Endothelial cell of umbilical vein (primary cell): ENCODE data around the gene APOC4. TPM values are rescaled to one million over a fixed set of nuclear protein-coding genes. Genes with fewer than 3 reads are reported as not detected.
"Not testable (repeated sequence)": the region's sequence is repeated elsewhere in the genome, so short reads cannot be mapped to it uniquely, and the experiment has no call there.

Experiments
- BruUV-seq: library from RNA; stranded (reverse); fragments of 400-500 nt; replicated peaks from 2 replicates; lab custom pipeline; 2021; lab: Mats Ljungman, UMichigan
- CTCF ChIA-PET: fragments of 300-600, 350-600 bp; sonication (Branson Sonifier 250); formaldehyde crosslinking; loops from one replicate; lab custom pipeline; 2021; ENCODE audit warnings: antibody characterized with exemption, inconsistent platforms; lab: Charles Lee
- POLR2A ChIA-PET: fragments of 300-600, 350-600 bp; sonication (Branson Sonifier 250); formaldehyde crosslinking; loops from one replicate; lab custom pipeline; 2021; ENCODE audit warnings: antibody characterized with exemption, inconsistent platforms; lab: Charles Lee
- DNase-seq: peaks from one replicate; pipeline ENCODE4 v3.0.0-alpha.2; 2011; ENCODE audit warnings: low read depth, low spot score
- FAIRE-seq: peaks from 2 replicates; lab custom pipeline; 2011; peaks lifted over from hg19 to GRCh38; lab: Jason Lieb, UNC
- H2AFZ ChIP-seq: 2 replicates; pipeline ENCODE4 v1.6.0; 2012; ENCODE audit warnings: low read depth, low read length, control low read depth, inconsistent platforms
- H3K27ac ChIP-seq: 2 replicates; pipeline ENCODE4 v1.5.1; 2011; ENCODE audit warnings: low read depth, mild to moderate bottlenecking, control low read depth, low read length, moderate library complexity; ENCODE audit not compliant: insufficient read depth
- H3K27me3 ChIP-seq, 2 experiments: 2 replicates each; pipeline versions ENCODE4 v1.6.0 to v1.6.1; 2011; ENCODE audit warnings: low read length in 2 of 2, mixed read lengths in 1 of 2; ENCODE audit not compliant: control insufficient read depth in 2 of 2, insufficient read depth in 2 of 2
- H3K36me3 ChIP-seq, 2 experiments: 2 replicates in 1 of 2; 3 replicates in 1 of 2; pipeline ENCODE4 v1.5.1; 2011; ENCODE audit warnings: low read length in 2 of 2, mild to moderate bottlenecking in 1 of 2, moderate library complexity in 1 of 2; ENCODE audit not compliant: control insufficient read depth in 2 of 2, insufficient read depth in 2 of 2; ENCODE audit errors: extremely low read depth in 1 of 2
- H3K4me1 ChIP-seq: 3 replicates; pipeline ENCODE4 v1.5.1; 2011; ENCODE audit warnings: mild to moderate bottlenecking, low read length; ENCODE audit not compliant: control insufficient read depth, insufficient read depth; ENCODE audit errors: extremely low read depth
- H3K4me2 ChIP-seq: 2 replicates; pipeline ENCODE4 v1.6.1; 2011; ENCODE audit warnings: low read length, control low read depth, mixed read lengths; ENCODE audit not compliant: insufficient read depth
- H3K4me3 ChIP-seq, 3 experiments: fragments of 200-600 bp in 1 of 3; sonication (generic), shearing (Covaris generic) in 1 of 3; replicated peaks in 1 of 3; 2 replicates each; pipeline ENCODE4 v1.5.1; 2011 to 2016; ENCODE audit warnings: control low read depth in 3 of 3, low read length in 3 of 3, mild to moderate bottlenecking in 2 of 3, inconsistent platforms in 1 of 3, low read depth in 1 of 3, moderate library complexity in 1 of 3; ENCODE audit not compliant: insufficient read depth in 1 of 3
- H3K79me2 ChIP-seq: 2 replicates; pipeline ENCODE4 v1.6.0; 2012; ENCODE audit warnings: low read length, inconsistent platforms; ENCODE audit not compliant: control insufficient read depth, insufficient read depth
- H3K9ac ChIP-seq: replicated peaks from 2 replicates; pipeline ENCODE3; 2011; ENCODE audit warnings: low read length, control low read depth; ENCODE audit not compliant: insufficient read depth; ENCODE audit errors: extremely low read depth
- H3K9me1 ChIP-seq: replicated peaks from 3 replicates; pipeline ENCODE4 v1.6.0; 2011; ENCODE audit warnings: mild to moderate bottlenecking, low read length; ENCODE audit not compliant: control insufficient read depth, insufficient read depth; ENCODE audit errors: extremely low read depth
- H3K9me3 ChIP-seq: replicated peaks from 2 replicates; pipeline ENCODE4 v1.5.1; 2012; ENCODE audit warnings: low read length, inconsistent platforms; ENCODE audit not compliant: control insufficient read depth, insufficient read depth
- H4K20me1 ChIP-seq: replicated peaks from 2 replicates; pipeline ENCODE3; 2011; ENCODE audit warnings: mild to moderate bottlenecking, low read length; ENCODE audit not compliant: control insufficient read depth, insufficient read depth; ENCODE audit errors: extremely low read depth
- CTCF ChIP-seq, 2 donors: IDR thresholded peaks; 1 replicate in 1 of 2; 2 replicates in 1 of 2; pipeline ENCODE4 v1.5.1; 2011; ENCODE audit warnings: low read length in 2 of 2, mild to moderate bottlenecking in 2 of 2, moderate library complexity in 2 of 2, control low read depth in 1 of 2, inconsistent platforms in 1 of 2, low read depth in 1 of 2; ENCODE audit not compliant: insufficient read depth in 1 of 2; ENCODE audit errors: extremely low read depth in 1 of 2
- EZH2 ChIP-seq: IDR thresholded peaks from 2 replicates; pipeline ENCODE4 v1.6.1; 2012; ENCODE audit warnings: borderline replicate concordance, low read depth, mild to moderate bottlenecking, moderate library complexity, low read length, inconsistent platforms; ENCODE audit not compliant: severe bottlenecking
- FOS ChIP-seq: IDR thresholded peaks from 2 replicates; pipeline ENCODE4 v1.6.1; 2011; ENCODE audit warnings: mild to moderate bottlenecking, low read length, moderate library complexity, borderline replicate concordance; ENCODE audit not compliant: insufficient read depth
- GATA2 ChIP-seq: IDR thresholded peaks from 2 replicates; pipeline ENCODE4 v1.7.0; 2011; ENCODE audit warnings: low read depth, mild to moderate bottlenecking, moderate library complexity, mixed read lengths, low read length; ENCODE audit not compliant: insufficient read length, insufficient read depth
- JUN ChIP-seq: IDR thresholded peaks from 2 replicates; pipeline ENCODE4 v1.6.1; 2011; ENCODE audit warnings: borderline replicate concordance, low read depth; ENCODE audit not compliant: insufficient read length, insufficient read depth
- MAX ChIP-seq: IDR thresholded peaks from 2 replicates; pipeline ENCODE4 v1.6.1; 2011; ENCODE audit not compliant: insufficient read depth, insufficient read length
- MYC ChIP-seq: IDR thresholded peaks from one replicate; pipeline ENCODE4 v1.6.1; 2011; ENCODE audit warnings: mild to moderate bottlenecking, low read depth, low read length
- POLR2A ChIP-seq: IDR thresholded peaks from 2 replicates; pipeline ENCODE4 v1.6.1; 2012; ENCODE audit warnings: low read depth, mild to moderate bottlenecking, control low read depth, low read length
- POLR2AphosphoS5 ChIP-seq: IDR thresholded peaks from 2 replicates; pipeline ENCODE4 v1.6.1; 2012; ENCODE audit warnings: low read depth, mild to moderate bottlenecking, control low read depth, low read length, moderate library complexity; ENCODE audit not compliant: insufficient read depth
- dilution Hi-C: fragments of 300-500 bp; cut with MboI; formaldehyde crosslinking; loops from one replicate; pipeline ENCODE4 v1.15.0; 2019; ENCODE audit warnings: low sequenced_read_pairs; ENCODE audit not compliant: extremely low pct_ligation_motif_present
- intact Hi-C: fragments of 100-400 bp; cut with micrococcal nuclease; formaldehyde crosslinking; loops from one replicate; pipeline ENCODE4 v1.10.0; 2022
- polyA plus RNA-seq, 4 experiments: library from polyadenylated mRNA; depleted of rRNA in 3 of 4; stranded (reverse) in 3 of 4; unstranded in 1 of 4; fragments of >200 nt; gene quantifications; 2 replicates each; pipeline versions ENCODE4 v1.2.1 to v1.2.3, GENCODE V29; 2011 to 2012; ENCODE audit warnings: missing spikeins in 1 of 4
- total RNA-seq: library from RNA; stranded (reverse); gene quantifications from 2 replicates; pipeline ENCODE4 v1.2.3, GENCODE V29; 2021

APOC4 gene
- total and polyA plus RNA-seq, 2 donors (not counting 3 experiments of a cell fraction or from before 2014, with no cell fraction given): not detected

- FAIRE-seq (no peak), DNase-seq (no peak)
- H3K9ac ChIP-seq: no peak overlapping the region
- H3K79me2 ChIP-seq: no peaks in the 10 kb centered on the region
- H3K4me3 ChIP-seq: no peak overlapping the region
- no peak overlapping the region for H3K4me2 ChIP-seq
- no peaks in the 10 kb centered on the region for H3K27me3 ChIP-seq
- intact Hi-C loops: no loop called here
- no TSS peak for BruUV-seq
- peaks cover 10% of the 10 kb centered on the region for H3K4me1 ChIP-seq
- no peak overlapping the region for H2AFZ ChIP-seq
- dilution Hi-C loops: no loop called here
- H3K27ac ChIP-seq: no peak overlapping the region
- no peaks in the 10 kb centered on the region for H3K36me3 ChIP-seq
- H3K9me1 ChIP-seq: no peaks in the 10 kb centered on the region
- ChIA-PET POLR2A (no interaction called here), CTCF (interaction anchor here (2.0 kb wide), 1 partner anchor 9 kb away, joined by 7 read pairs; no protein-coding TSS in a partner anchor)
- TF ChIP-seq EZH2 (no peak), POLR2AphosphoS5 (no peak), GATA2 (no peak), MYC (no peak), CTCF (IDR thresholded peaks at IDR 0.05; ENCODE audit: extremely low read depth in 1 of 2, insufficient read depth in 1 of 2, low read depth in 1 of 2, low read length in 2 of 2) (no peak), POLR2A (no peak), FOS (no peak), MAX (no peak), JUN (no peak)
- H3K9me3 ChIP-seq: no peaks in the 10 kb centered on the region
- H4K20me1 ChIP-seq: no peaks in the 10 kb centered on the region
Observed at GRCh38 chr19:44912854-44913253, 29.2 kb upstream of the APOC4 start.

GRCh38 chr19:44913512-44914432, 28.3 kb upstream of the APOC4 start:
- FAIRE-seq, H3K9me3 ChIP-seq, intact Hi-C loops, dilution Hi-C loops, H3K27me3 ChIP-seq, H3K27ac ChIP-seq, H3K36me3 ChIP-seq, H3K79me2 ChIP-seq, H3K4me3 ChIP-seq, H3K4me1 ChIP-seq, H3K9me1 ChIP-seq, DNase-seq, POLR2A ChIA-PET, H3K9ac ChIP-seq, H3K4me2 ChIP-seq, H4K20me1 ChIP-seq: not testable (repeated sequence)
- TSS peak; percentile 14 for BruUV-seq
- CTCF ChIA-PET: interaction anchor here (1.5 to 2.0 kb wide), 2 partner anchors 8 to 10 kb away, joined by 7 to 11 read pairs; partner anchors contain the start of gene APOE
- peak overlapping the region; percentile 46 for H2AFZ ChIP-seq
